ENCODE measurements around the gene UBQLN4.
A peak's percentile ranks its signal among the peaks of the same experiment; 100 is the strongest.
"Not testable (repeated sequence)": the region's sequence is repeated elsewhere in the genome, so short reads cannot be mapped to it uniquely, and the experiment has no call there.

Gene UBQLN4

GRCh38 chr1:156056326-156056849, 2.8 kb upstream of the UBQLN4 start:
- DNase-seq, result no peak

GRCh38 chr1:156055281-156056048, 1.9 kb upstream of the UBQLN4 start:
- no peak for DNase-seq

GRCh38 chr1:156054500-156055280, 1.1 kb upstream of the UBQLN4 start, which contains the start of gene LAMTOR2:
LAMTOR2 (plus strand) TSS chr1:156054782; CDS start chr1:156054890, 108 bp downstream.
- peak; percentile 100 for DNase-seq

GRCh38 chr1:156052862-156053767, 483 bp downstream of the UBQLN4 start:
- DNase-seq, result peak; percentile 81

GRCh38 chr1:156051011-156051725, 2.4 kb downstream of the UBQLN4 start:
- DNase-seq, result no peak

- no peak for DNase-seq
Measured at GRCh38 chr1:156050376-156050775, 3.2 kb downstream of the UBQLN4 start.

GRCh38 chr1:156048663-156049258, 4.8 kb downstream of the UBQLN4 start:
- DNase-seq, result no peak

- no peak for DNase-seq
Measured at GRCh38 chr1:156045076-156045475, 8.5 kb downstream of the UBQLN4 start.

- no peak for DNase-seq
Measured at GRCh38 chr1:156042828-156043227, 10.8 kb downstream of the UBQLN4 start.

- DNase-seq, result not testable (repeated sequence)
Measured at GRCh38 chr1:156034991-156035390, 18.6 kb downstream of the UBQLN4 start.

GRCh38 chr1:156033011-156033410, 20.6 kb downstream of the UBQLN4 start:
- DNase-seq, result no peak

- DNase-seq, result no peak
Measured at GRCh38 chr1:156026588-156026987, 27.0 kb downstream of the UBQLN4 start.

GRCh38 chr1:156025876-156026275, 27.7 kb downstream of the UBQLN4 start:
- DNase-seq, result no peak

GRCh38 chr1:156024801-156025200, 28.8 kb downstream of the UBQLN4 start:
- DNase-seq, result no peak

GRCh38 chr1:156021954-156022353, 31.6 kb downstream of the UBQLN4 start:
- DNase-seq, result no peak

- DNase-seq, result no peak
Measured at GRCh38 chr1:156021093-156021428, 32.5 kb downstream of the UBQLN4 start.

- DNase-seq, result peak; percentile 91
Measured at GRCh38 chr1:156020293-156021092, 33.1 kb downstream of the UBQLN4 start, which contains the start of gene SSR2. SSR2 (minus strand) TSS chr1:156020951; CDS start chr1:156020167, 784 bp downstream.

GRCh38 chr1:156019946-156020292, 33.7 kb downstream of the UBQLN4 start:
- DNase-seq, result no peak

- DNase-seq, result no peak
Measured at GRCh38 chr1:156014829-156015228, 38.8 kb downstream of the UBQLN4 start.

GRCh38 chr1:156012051-156012817, 41.4 kb downstream of the UBQLN4 start:
- no peak for DNase-seq
